ENCODE results near the gene NR4A3.

NR4A3 gene

DNA sequence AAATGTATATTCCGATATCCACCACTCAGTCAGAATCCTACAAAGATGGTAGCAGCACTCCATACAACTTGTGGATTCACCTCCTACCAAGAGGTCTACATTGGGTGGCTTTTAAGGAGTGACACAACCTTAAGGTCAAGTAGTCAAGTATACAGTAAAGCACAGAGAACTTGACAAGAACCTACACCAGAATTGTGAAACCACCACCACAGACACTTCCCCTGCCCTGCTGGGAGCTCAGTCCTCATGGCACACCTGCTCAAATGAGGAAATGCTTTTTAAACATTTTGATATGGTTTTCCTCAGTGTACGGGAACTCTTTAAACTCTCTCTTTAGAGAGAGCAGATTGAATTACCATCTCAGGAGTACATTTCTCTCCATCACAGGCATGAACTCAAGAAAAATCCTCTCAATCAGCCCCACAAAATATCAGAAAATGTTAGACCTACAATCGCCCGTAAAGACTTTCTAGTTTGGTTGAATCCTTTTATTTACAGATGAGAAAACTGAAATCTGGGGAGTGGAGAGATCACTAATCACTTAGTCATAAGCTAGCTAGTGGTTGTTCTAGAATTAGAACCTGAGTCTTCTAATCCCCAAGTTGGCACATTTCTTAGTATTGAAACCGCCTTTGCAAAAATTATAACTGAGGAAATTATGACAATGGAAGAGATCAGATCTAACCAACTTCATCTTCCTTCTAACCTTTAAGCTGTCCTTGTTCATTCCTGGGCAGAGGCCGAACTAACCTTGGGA lies 38.5 kb upstream of the NR4A3 start:
- no peak overlapping the region for H3K27ac ChIP-seq
- H3K27me3 ChIP-seq (replicated peaks), result no peaks in the 10 kb centered on the region
- TF ChIP-seq, protein P1, sequence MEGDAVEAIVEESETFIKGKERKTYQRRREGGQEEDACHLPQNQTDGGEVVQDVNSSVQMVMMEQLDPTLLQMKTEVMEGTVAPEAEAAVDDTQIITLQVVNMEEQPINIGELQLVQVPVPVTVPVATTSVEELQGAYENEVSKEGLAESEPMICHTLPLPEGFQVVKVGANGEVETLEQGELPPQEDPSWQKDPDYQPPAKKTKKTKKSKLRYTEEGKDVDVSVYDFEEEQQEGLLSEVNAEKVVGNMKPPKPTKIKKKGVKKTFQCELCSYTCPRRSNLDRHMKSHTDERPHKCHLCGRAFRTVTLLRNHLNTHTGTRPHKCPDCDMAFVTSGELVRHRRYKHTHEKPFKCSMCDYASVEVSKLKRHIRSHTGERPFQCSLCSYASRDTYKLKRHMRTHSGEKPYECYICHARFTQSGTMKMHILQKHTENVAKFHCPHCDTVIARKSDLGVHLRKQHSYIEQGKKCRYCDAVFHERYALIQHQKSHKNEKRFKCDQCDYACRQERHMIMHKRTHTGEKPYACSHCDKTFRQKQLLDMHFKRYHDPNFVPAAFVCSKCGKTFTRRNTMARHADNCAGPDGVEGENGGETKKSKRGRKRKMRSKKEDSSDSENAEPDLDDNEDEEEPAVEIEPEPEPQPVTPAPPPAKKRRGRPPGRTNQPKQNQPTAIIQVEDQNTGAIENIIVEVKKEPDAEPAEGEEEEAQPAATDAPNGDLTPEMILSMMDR (IDR thresholded peaks at IDR 0.05; ENCODE audit: low read depth, low read length, missing control alignments), result no peak
- no peak for DNase-seq
- in situ Hi-C loops (cut with HindIII; ENCODE audit: low pct_ligation_motif_present, low sequenced_read_pairs), result no loop called here
- H3K4me3 ChIP-seq (ENCODE audit: low read depth, low read length), result no peak overlapping the region
- no peaks in the 10 kb centered on the region for H3K36me3 ChIP-seq (replicated peaks)

DNA sequence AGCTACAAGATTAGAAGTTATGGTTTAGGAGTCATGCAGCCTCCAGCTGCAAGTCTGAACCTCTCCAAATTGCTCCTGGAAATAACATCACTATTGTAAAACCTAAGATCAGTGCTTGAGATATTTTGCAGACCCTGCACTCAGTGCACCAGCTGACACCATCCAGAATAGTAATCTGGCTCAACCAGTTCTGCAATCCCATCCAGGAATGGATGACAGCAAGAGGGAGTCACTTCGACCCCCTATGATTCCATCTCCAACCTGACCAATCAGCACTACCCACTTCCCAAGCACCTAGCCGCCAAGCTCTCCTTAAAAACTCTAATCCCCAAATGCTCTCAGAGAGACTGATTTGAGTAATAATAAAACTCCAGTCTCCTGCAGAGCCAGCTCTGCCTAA lies 37.9 kb upstream of the NR4A3 start:
- no peak for DNase-seq
- TF ChIP-seq, protein P1 (IDR thresholded peaks at IDR 0.05; ENCODE audit: low read depth, low read length, missing control alignments), result no peak
- in situ Hi-C loops (cut with HindIII; ENCODE audit: low pct_ligation_motif_present, low sequenced_read_pairs), result no loop called here

DNA sequence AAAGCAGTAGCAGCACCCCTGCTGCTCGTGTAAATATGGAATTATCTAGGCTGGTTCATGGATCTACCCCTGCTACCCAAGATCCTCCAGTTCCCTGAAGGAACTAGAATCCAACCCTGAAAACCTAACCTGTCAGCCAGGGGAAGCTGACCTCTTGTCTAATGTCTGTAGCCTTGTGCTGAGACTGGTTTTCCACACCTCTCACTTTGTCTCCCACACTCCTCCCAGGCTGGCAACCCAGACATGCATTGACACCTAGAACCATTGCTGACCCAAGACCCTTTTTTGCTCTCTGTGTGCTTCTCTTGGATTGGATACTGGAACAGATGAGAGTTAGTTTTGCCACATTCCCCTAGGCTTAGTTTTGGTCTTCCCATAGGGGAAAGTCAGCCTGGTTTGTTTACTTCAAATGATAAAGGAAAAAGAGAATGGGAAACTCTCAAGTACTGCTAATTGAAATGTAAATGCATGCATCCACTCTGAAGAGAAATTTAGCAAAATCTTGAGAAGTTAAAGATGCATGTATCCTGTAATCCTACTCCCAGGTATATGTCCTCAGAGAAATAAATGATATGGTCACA lies 36.6 kb upstream of the NR4A3 start:
- H3K36me3 ChIP-seq (replicated peaks), result no peaks in the 10 kb centered on the region
- H3K27me3 ChIP-seq (replicated peaks), result no peaks in the 10 kb centered on the region
- TF ChIP-seq, protein P1 (IDR thresholded peaks at IDR 0.05; ENCODE audit: low read depth, low read length, missing control alignments), result no peak
- H3K4me3 ChIP-seq (ENCODE audit: low read depth, low read length), result no peak overlapping the region
- in situ Hi-C loops (cut with HindIII; ENCODE audit: low pct_ligation_motif_present, low sequenced_read_pairs), result no loop called here
- no peak for DNase-seq
- no peak overlapping the region for H3K27ac ChIP-seq

More for the DNA sequence above, 37.9 kb upstream of the NR4A3 start:
- H3K27ac ChIP-seq, result no peak overlapping the region
- no peaks in the 10 kb centered on the region for H3K36me3 ChIP-seq (replicated peaks)
- no peaks in the 10 kb centered on the region for H3K27me3 ChIP-seq (replicated peaks)
- H3K4me3 ChIP-seq (ENCODE audit: low read depth, low read length), result no peak overlapping the region

DNA sequence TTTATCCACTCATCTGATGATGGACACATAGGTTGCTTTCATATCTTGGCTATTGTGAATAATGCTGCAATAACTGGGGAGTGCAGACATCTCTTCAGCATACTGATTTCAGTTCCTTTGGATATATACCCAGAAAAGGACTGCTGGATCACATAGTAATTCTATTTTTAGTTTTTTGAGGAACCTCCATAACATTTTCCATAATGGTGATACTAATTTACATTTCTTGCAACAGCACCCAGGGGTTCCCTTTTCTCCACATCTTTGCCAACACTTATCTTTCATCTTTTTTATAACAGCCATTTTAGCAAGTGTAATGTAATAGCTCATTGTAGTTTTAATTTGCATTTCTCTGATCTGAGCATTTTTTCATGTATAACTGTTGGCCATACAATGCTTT lies 34.1 kb upstream of the NR4A3 start:
- no peak overlapping the region for H3K4me3 ChIP-seq (ENCODE audit: low read depth, low read length)
- DNase-seq, result no peak
- H3K27me3 ChIP-seq (replicated peaks), result no peaks in the 10 kb centered on the region
- TF ChIP-seq, protein P1 (IDR thresholded peaks at IDR 0.05; ENCODE audit: low read depth, low read length, missing control alignments), result no peak
- H3K27ac ChIP-seq, result no peak overlapping the region
- no peaks in the 10 kb centered on the region for H3K36me3 ChIP-seq (replicated peaks)
- in situ Hi-C loops (cut with HindIII; ENCODE audit: low pct_ligation_motif_present, low sequenced_read_pairs), result no loop called here

DNA sequence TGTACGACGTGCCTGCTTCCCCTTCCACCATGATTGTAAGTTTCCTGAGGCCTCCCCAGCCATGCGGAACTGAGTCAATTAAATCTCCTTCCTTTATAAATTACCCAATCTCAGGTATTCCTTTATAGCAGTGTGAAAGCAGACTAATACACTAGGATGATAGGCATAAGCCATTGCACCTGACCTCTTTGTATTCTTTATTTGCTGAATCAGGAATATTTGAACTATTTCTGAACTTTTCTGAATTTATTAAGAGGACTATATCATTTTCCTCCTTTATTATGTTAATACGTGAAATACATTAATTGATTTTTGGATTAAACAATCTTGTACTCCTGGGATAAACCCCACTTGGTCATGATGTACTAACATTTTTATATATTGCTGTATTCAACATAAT lies 28.2 kb upstream of the NR4A3 start:
- Histone ChIP-seq H3K27me3 (replicated peaks) (no peaks in the 10 kb centered on the region), H3K4me3 (ENCODE audit: low read depth, low read length) (no peak overlapping the region), H3K36me3 (replicated peaks) (no peaks in the 10 kb centered on the region), H3K27ac (no peak overlapping the region)
- TF ChIP-seq, protein P1 (IDR thresholded peaks at IDR 0.05; ENCODE audit: low read depth, low read length, missing control alignments), result no peak
- DNase-seq, result no peak
- in situ Hi-C loops (cut with HindIII; ENCODE audit: low pct_ligation_motif_present, low sequenced_read_pairs), result no loop called here
